Endothelial cell of umbilical vein (primary cell): Measurements from ENCODE around the gene DSCAML1. TPM values are rescaled to one million over a fixed set of nuclear protein-coding genes. Genes with fewer than 3 reads are reported as not detected.

Experiments
- BruUV-seq: library from RNA; stranded (reverse); fragments of 400-500 nt; replicated peaks from 2 replicates; lab custom pipeline; 2021; lab: Mats Ljungman, UMichigan
- CTCF ChIA-PET: fragments of 300-600, 350-600 bp; sonication (Branson Sonifier 250); formaldehyde crosslinking; loops from one replicate; lab custom pipeline; 2021; ENCODE audit warnings: antibody characterized with exemption, inconsistent platforms; lab: Charles Lee
- POLR2A ChIA-PET: fragments of 300-600, 350-600 bp; sonication (Branson Sonifier 250); formaldehyde crosslinking; loops from one replicate; lab custom pipeline; 2021; ENCODE audit warnings: antibody characterized with exemption, inconsistent platforms; lab: Charles Lee
- DNase-seq: peaks from one replicate; pipeline ENCODE4 v3.0.0-alpha.2; 2011; ENCODE audit warnings: low read depth, low spot score
- FAIRE-seq: peaks from 2 replicates; lab custom pipeline; 2011; peaks lifted over from hg19 to GRCh38; lab: Jason Lieb, UNC
- H2AFZ ChIP-seq: 2 replicates; pipeline ENCODE4 v1.6.0; 2012; ENCODE audit warnings: low read depth, low read length, control low read depth, inconsistent platforms
- H3K27ac ChIP-seq: 2 replicates; pipeline ENCODE4 v1.5.1; 2011; ENCODE audit warnings: low read depth, mild to moderate bottlenecking, control low read depth, low read length, moderate library complexity; ENCODE audit not compliant: insufficient read depth
- H3K27me3 ChIP-seq, 2 experiments: 2 replicates each; pipeline versions ENCODE4 v1.6.0 to v1.6.1; 2011; ENCODE audit warnings: low read length in 2 of 2, mixed read lengths in 1 of 2; ENCODE audit not compliant: control insufficient read depth in 2 of 2, insufficient read depth in 2 of 2
- H3K36me3 ChIP-seq, 2 experiments: 2 replicates in 1 of 2; 3 replicates in 1 of 2; pipeline ENCODE4 v1.5.1; 2011; ENCODE audit warnings: low read length in 2 of 2, mild to moderate bottlenecking in 1 of 2, moderate library complexity in 1 of 2; ENCODE audit not compliant: control insufficient read depth in 2 of 2, insufficient read depth in 2 of 2; ENCODE audit errors: extremely low read depth in 1 of 2
- H3K4me1 ChIP-seq: 3 replicates; pipeline ENCODE4 v1.5.1; 2011; ENCODE audit warnings: mild to moderate bottlenecking, low read length; ENCODE audit not compliant: control insufficient read depth, insufficient read depth; ENCODE audit errors: extremely low read depth
- H3K4me2 ChIP-seq: 2 replicates; pipeline ENCODE4 v1.6.1; 2011; ENCODE audit warnings: low read length, control low read depth, mixed read lengths; ENCODE audit not compliant: insufficient read depth
- H3K4me3 ChIP-seq, 3 experiments: fragments of 200-600 bp in 1 of 3; sonication (generic), shearing (Covaris generic) in 1 of 3; replicated peaks in 1 of 3; 2 replicates each; pipeline ENCODE4 v1.5.1; 2011 to 2016; ENCODE audit warnings: control low read depth in 3 of 3, low read length in 3 of 3, mild to moderate bottlenecking in 2 of 3, inconsistent platforms in 1 of 3, low read depth in 1 of 3, moderate library complexity in 1 of 3; ENCODE audit not compliant: insufficient read depth in 1 of 3
- H3K79me2 ChIP-seq: 2 replicates; pipeline ENCODE4 v1.6.0; 2012; ENCODE audit warnings: low read length, inconsistent platforms; ENCODE audit not compliant: control insufficient read depth, insufficient read depth
- H3K9ac ChIP-seq: replicated peaks from 2 replicates; pipeline ENCODE3; 2011; ENCODE audit warnings: low read length, control low read depth; ENCODE audit not compliant: insufficient read depth; ENCODE audit errors: extremely low read depth
- H3K9me1 ChIP-seq: replicated peaks from 3 replicates; pipeline ENCODE4 v1.6.0; 2011; ENCODE audit warnings: mild to moderate bottlenecking, low read length; ENCODE audit not compliant: control insufficient read depth, insufficient read depth; ENCODE audit errors: extremely low read depth
- H3K9me3 ChIP-seq: replicated peaks from 2 replicates; pipeline ENCODE4 v1.5.1; 2012; ENCODE audit warnings: low read length, inconsistent platforms; ENCODE audit not compliant: control insufficient read depth, insufficient read depth
- H4K20me1 ChIP-seq: replicated peaks from 2 replicates; pipeline ENCODE3; 2011; ENCODE audit warnings: mild to moderate bottlenecking, low read length; ENCODE audit not compliant: control insufficient read depth, insufficient read depth; ENCODE audit errors: extremely low read depth
- EZH2 ChIP-seq: IDR thresholded peaks from 2 replicates; pipeline ENCODE4 v1.6.1; 2012; ENCODE audit warnings: borderline replicate concordance, low read depth, mild to moderate bottlenecking, moderate library complexity, low read length, inconsistent platforms; ENCODE audit not compliant: severe bottlenecking
- FOS ChIP-seq: IDR thresholded peaks from 2 replicates; pipeline ENCODE4 v1.6.1; 2011; ENCODE audit warnings: mild to moderate bottlenecking, low read length, moderate library complexity, borderline replicate concordance; ENCODE audit not compliant: insufficient read depth
- GATA2 ChIP-seq: IDR thresholded peaks from 2 replicates; pipeline ENCODE4 v1.7.0; 2011; ENCODE audit warnings: low read depth, mild to moderate bottlenecking, moderate library complexity, mixed read lengths, low read length; ENCODE audit not compliant: insufficient read length, insufficient read depth
- JUN ChIP-seq: IDR thresholded peaks from 2 replicates; pipeline ENCODE4 v1.6.1; 2011; ENCODE audit warnings: borderline replicate concordance, low read depth; ENCODE audit not compliant: insufficient read length, insufficient read depth
- MAX ChIP-seq: IDR thresholded peaks from 2 replicates; pipeline ENCODE4 v1.6.1; 2011; ENCODE audit not compliant: insufficient read depth, insufficient read length
- MYC ChIP-seq: IDR thresholded peaks from one replicate; pipeline ENCODE4 v1.6.1; 2011; ENCODE audit warnings: mild to moderate bottlenecking, low read depth, low read length
- POLR2A ChIP-seq: IDR thresholded peaks from 2 replicates; pipeline ENCODE4 v1.6.1; 2012; ENCODE audit warnings: low read depth, mild to moderate bottlenecking, control low read depth, low read length
- POLR2AphosphoS5 ChIP-seq: IDR thresholded peaks from 2 replicates; pipeline ENCODE4 v1.6.1; 2012; ENCODE audit warnings: low read depth, mild to moderate bottlenecking, control low read depth, low read length, moderate library complexity; ENCODE audit not compliant: insufficient read depth
- dilution Hi-C: fragments of 300-500 bp; cut with MboI; formaldehyde crosslinking; loops from one replicate; pipeline ENCODE4 v1.15.0; 2019; ENCODE audit warnings: low sequenced_read_pairs; ENCODE audit not compliant: extremely low pct_ligation_motif_present
- intact Hi-C: fragments of 100-400 bp; cut with micrococcal nuclease; formaldehyde crosslinking; loops from one replicate; pipeline ENCODE4 v1.10.0; 2022
- polyA plus RNA-seq, 4 experiments: library from polyadenylated mRNA; depleted of rRNA in 3 of 4; stranded (reverse) in 3 of 4; unstranded in 1 of 4; fragments of >200 nt; gene quantifications; 2 replicates each; pipeline versions ENCODE4 v1.2.1 to v1.2.3, GENCODE V29; 2011 to 2012; ENCODE audit warnings: missing spikeins in 1 of 4
- total RNA-seq: library from RNA; stranded (reverse); gene quantifications from 2 replicates; pipeline ENCODE4 v1.2.3, GENCODE V29; 2021
- TF ChIP-seq, protein P1 (sequence below), 2 donors: IDR thresholded peaks; 1 replicate in 1 of 2; 2 replicates in 1 of 2; pipeline ENCODE4 v1.5.1; 2011; ENCODE audit warnings: low read length in 2 of 2, mild to moderate bottlenecking in 2 of 2, moderate library complexity in 2 of 2, control low read depth in 1 of 2, inconsistent platforms in 1 of 2, low read depth in 1 of 2; ENCODE audit not compliant: insufficient read depth in 1 of 2; ENCODE audit errors: extremely low read depth in 1 of 2

Gene DSCAML1
- total and polyA plus RNA-seq, 2 donors (not counting 3 experiments of a cell fraction or from before 2014, with no cell fraction given) = not detected

DNA sequence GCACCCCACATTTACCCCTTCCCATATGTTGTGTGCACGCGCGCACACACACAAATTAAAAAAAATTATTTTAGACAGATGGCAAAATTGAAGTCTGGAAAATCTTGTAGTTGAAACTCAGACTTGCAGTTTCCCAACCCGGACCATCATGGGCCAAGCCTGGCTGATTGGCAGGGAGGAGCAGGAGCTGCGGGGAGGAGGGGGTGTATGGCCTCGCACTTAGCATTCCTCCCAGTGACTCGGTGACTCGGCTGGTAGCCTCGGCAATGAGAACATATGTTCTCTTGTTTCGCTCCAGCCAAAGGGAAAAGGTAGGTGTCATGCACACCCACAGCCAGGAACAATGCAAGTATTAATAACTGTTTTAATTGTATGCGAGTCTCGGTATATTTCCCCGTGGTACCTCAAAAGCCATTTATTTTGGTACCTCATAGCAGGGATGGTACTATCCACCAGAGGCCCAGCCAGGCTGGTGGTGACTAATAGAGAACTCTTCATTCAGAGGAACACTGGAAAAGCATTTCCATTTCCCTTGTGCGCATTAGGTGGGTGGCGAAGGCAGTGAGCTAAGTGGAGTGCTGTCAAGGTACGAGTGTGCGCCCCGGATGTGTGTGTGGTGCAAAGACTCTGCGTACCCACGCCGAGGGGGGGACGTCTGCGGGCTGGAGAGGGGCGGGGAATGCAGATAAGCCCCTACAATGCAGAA lies 92.5 kb downstream of the DSCAML1 start:
- Histone ChIP-seq H3K79me2 (no peaks in the 10 kb centered on the region), H3K4me3 (no peak overlapping the region), H3K9me3 (no peaks in the 10 kb centered on the region), H3K27me3 (peaks cover 0 to 3% of the 10 kb centered on the region in 2 experiments), H3K9me1 (no peaks in the 10 kb centered on the region), H2AFZ (no peak overlapping the region), H3K36me3 (no peaks in the 10 kb centered on the region), H4K20me1 (no peaks in the 10 kb centered on the region), H3K4me1 (no peaks in the 10 kb centered on the region), H3K9ac (no peak overlapping the region), H3K27ac (no peak overlapping the region), H3K4me2 (no peak overlapping the region)
- ChIA-PET POLR2A (no interaction called here), CTCF (no interaction called here)
- dilution Hi-C loops (no loop called here), intact Hi-C loops (no loop called here)
- TF ChIP-seq POLR2AphosphoS5 (no peak), EZH2 (no peak), POLR2A (no peak), FOS (no peak), GATA2 (no peak), MAX (no peak), JUN (no peak), MYC (no peak)
- TF ChIP-seq, protein P1, sequence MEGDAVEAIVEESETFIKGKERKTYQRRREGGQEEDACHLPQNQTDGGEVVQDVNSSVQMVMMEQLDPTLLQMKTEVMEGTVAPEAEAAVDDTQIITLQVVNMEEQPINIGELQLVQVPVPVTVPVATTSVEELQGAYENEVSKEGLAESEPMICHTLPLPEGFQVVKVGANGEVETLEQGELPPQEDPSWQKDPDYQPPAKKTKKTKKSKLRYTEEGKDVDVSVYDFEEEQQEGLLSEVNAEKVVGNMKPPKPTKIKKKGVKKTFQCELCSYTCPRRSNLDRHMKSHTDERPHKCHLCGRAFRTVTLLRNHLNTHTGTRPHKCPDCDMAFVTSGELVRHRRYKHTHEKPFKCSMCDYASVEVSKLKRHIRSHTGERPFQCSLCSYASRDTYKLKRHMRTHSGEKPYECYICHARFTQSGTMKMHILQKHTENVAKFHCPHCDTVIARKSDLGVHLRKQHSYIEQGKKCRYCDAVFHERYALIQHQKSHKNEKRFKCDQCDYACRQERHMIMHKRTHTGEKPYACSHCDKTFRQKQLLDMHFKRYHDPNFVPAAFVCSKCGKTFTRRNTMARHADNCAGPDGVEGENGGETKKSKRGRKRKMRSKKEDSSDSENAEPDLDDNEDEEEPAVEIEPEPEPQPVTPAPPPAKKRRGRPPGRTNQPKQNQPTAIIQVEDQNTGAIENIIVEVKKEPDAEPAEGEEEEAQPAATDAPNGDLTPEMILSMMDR (IDR thresholded peaks at IDR 0.05; ENCODE audit: extremely low read depth in 1 of 2, insufficient read depth in 1 of 2, low read depth in 1 of 2, low read length in 2 of 2) = no peak
- no TSS peak for BruUV-seq
- FAIRE-seq = no peak
- DNase-seq = no peak
